Measurements from ENCODE around the gene YRDC. TPM values are rescaled to one million over a fixed set of nuclear protein-coding genes. Genes with fewer than 3 reads are reported as not detected.

YRDC gene
- polyA plus RNA-seq, 1 of the 3 experiments (the other 2 are of a cell fraction) = 34.2 TPM

- Histone ChIP-seq H4K20me1 (ENCODE audit: insufficient read depth) (0 out of 2 replicates have a peak, but pooled peaks cover 3% of the 10 kb centered on the region), H3K9me3 (no peaks in the 10 kb centered on the region), H3K27me3 (ENCODE audit: insufficient read depth) (peaks cover 32% of the 10 kb centered on the region), H3K9me2 (no peaks in the 10 kb centered on the region), H2AFZ (ENCODE audit: low read depth) (no peak overlapping the region), H3F3A (replicated peaks; ENCODE audit: insufficient read depth) (no peaks in the 10 kb centered on the region), H3K4me1 (ENCODE audit: control insufficient read depth in 1 of 2, insufficient read depth in 2 of 2, low read depth in 1 of 2, low read length in 1 of 2) (peaks cover 0 to 12% of the 10 kb centered on the region in 2 experiments; a peak in 1 of 4 replicates), H3K9ac (no peak overlapping the region), H3K4me3 (ENCODE audit: low read depth in 2 of 2, low read length in 1 of 2) (no peak overlapping the region), H3K27ac (ENCODE audit: low read depth in 2 of 2, low read length in 1 of 2) (no peak overlapping the region), H3K79me2 (ENCODE audit: insufficient read depth) (no peaks in the 10 kb centered on the region), H3K4me2 (no peak overlapping the region), H3K36me3 (replicated peaks in 1 of 2; ENCODE audit: control insufficient read depth in 1 of 2, insufficient read depth in 2 of 2, low read length in 1 of 2) (no peaks in the 10 kb centered on the region)
- DNase-seq = no peak
- no peak for TF ChIP-seq NRF1 (IDR thresholded peaks at IDR 0.05; ENCODE audit: low read depth, low read length)
- no peak for TF ChIP-seq RFX5 (IDR thresholded peaks at IDR 0.05; ENCODE audit: low read length)
- TF ChIP-seq JUND (IDR thresholded peaks at IDR 0.05) = no peak
- TF ChIP-seq USF1 (IDR thresholded peaks at IDR 0.05; ENCODE audit: borderline replicate concordance, low read depth) = no peak
- no peak for TF ChIP-seq TAF1 (IDR thresholded peaks at IDR 0.05; ENCODE audit: borderline replicate concordance, low read depth, low read length)
- TF ChIP-seq TCF12 (IDR thresholded peaks at IDR 0.05) = no peak
- no peak for TF ChIP-seq GABPA (IDR thresholded peaks at IDR 0.05; ENCODE audit: low read depth)
- TF ChIP-seq PBX3 (IDR thresholded peaks at IDR 0.05) = no peak
- no peak for TF ChIP-seq NFIC (IDR thresholded peaks at IDR 0.05; ENCODE audit: borderline replicate concordance)
- no peak for TF ChIP-seq IRF3 (IDR thresholded peaks at IDR 0.05; ENCODE audit: low read depth, low read length)
- TF ChIP-seq ZBTB33 (IDR thresholded peaks at IDR 0.05; ENCODE audit: borderline replicate concordance, low read depth) = no peak
- TF ChIP-seq RCOR1 (IDR thresholded peaks at IDR 0.05; ENCODE audit: low read length) = no peak
- TF ChIP-seq MEF2A (IDR thresholded peaks at IDR 0.05; ENCODE audit: borderline replicate concordance, low read depth) = no peak
- no peak for TF ChIP-seq RAD21 (IDR thresholded peaks at IDR 0.05; ENCODE audit: low read length)
- TF ChIP-seq MXI1 (IDR thresholded peaks at IDR 0.05; ENCODE audit: low read depth, low read length) = no peak
- no peak for TF ChIP-seq FOXM1 (IDR thresholded peaks at IDR 0.05; ENCODE audit: low read depth)
- no peak for TF ChIP-seq TEAD4 (IDR thresholded peaks at IDR 0.05; ENCODE audit: borderline replicate concordance, insufficient read depth)
- POLR2A ChIA-PET = no interaction called here
- CTCF ChIA-PET = no interaction called here
- WGBS (ENCODE audit: low lambda C conversion rate) = 82% methylated on average over 50 of the region's 68 CpGs
Observed at GRCh38 chr1:37761416-37762095, 46.5 kb downstream of the YRDC start.

Measured in SK-N-SH (cell line).